Endothelial cell of umbilical vein (primary cell): Measurements from ENCODE around the gene CYP26A1. TPM values are rescaled to one million over a fixed set of nuclear protein-coding genes. Genes with fewer than 3 reads are reported as not detected.

ENCODE experiments used
- BruUV-seq: library from RNA; stranded (reverse); fragments of 400-500 nt; replicated peaks from 2 replicates; lab custom pipeline; 2021; lab: Mats Ljungman, UMichigan
- CTCF ChIA-PET: fragments of 300-600, 350-600 bp; sonication (Branson Sonifier 250); formaldehyde crosslinking; loops from one replicate; lab custom pipeline; 2021; ENCODE audit warnings: antibody characterized with exemption, inconsistent platforms; lab: Charles Lee
- POLR2A ChIA-PET: fragments of 300-600, 350-600 bp; sonication (Branson Sonifier 250); formaldehyde crosslinking; loops from one replicate; lab custom pipeline; 2021; ENCODE audit warnings: antibody characterized with exemption, inconsistent platforms; lab: Charles Lee
- DNase-seq: peaks from one replicate; pipeline ENCODE4 v3.0.0-alpha.2; 2011; ENCODE audit warnings: low read depth, low spot score
- FAIRE-seq: peaks from 2 replicates; lab custom pipeline; 2011; peaks lifted over from hg19 to GRCh38; lab: Jason Lieb, UNC
- H2AFZ ChIP-seq: 2 replicates; pipeline ENCODE4 v1.6.0; 2012; ENCODE audit warnings: low read depth, low read length, control low read depth, inconsistent platforms
- H3K27ac ChIP-seq: 2 replicates; pipeline ENCODE4 v1.5.1; 2011; ENCODE audit warnings: low read depth, mild to moderate bottlenecking, control low read depth, low read length, moderate library complexity; ENCODE audit not compliant: insufficient read depth
- H3K27me3 ChIP-seq, 2 experiments: 2 replicates each; pipeline versions ENCODE4 v1.6.0 to v1.6.1; 2011; ENCODE audit warnings: low read length in 2 of 2, mixed read lengths in 1 of 2; ENCODE audit not compliant: control insufficient read depth in 2 of 2, insufficient read depth in 2 of 2
- H3K36me3 ChIP-seq, 2 experiments: 2 replicates in 1 of 2; 3 replicates in 1 of 2; pipeline ENCODE4 v1.5.1; 2011; ENCODE audit warnings: low read length in 2 of 2, mild to moderate bottlenecking in 1 of 2, moderate library complexity in 1 of 2; ENCODE audit not compliant: control insufficient read depth in 2 of 2, insufficient read depth in 2 of 2; ENCODE audit errors: extremely low read depth in 1 of 2
- H3K4me1 ChIP-seq: 3 replicates; pipeline ENCODE4 v1.5.1; 2011; ENCODE audit warnings: mild to moderate bottlenecking, low read length; ENCODE audit not compliant: control insufficient read depth, insufficient read depth; ENCODE audit errors: extremely low read depth
- H3K4me2 ChIP-seq: 2 replicates; pipeline ENCODE4 v1.6.1; 2011; ENCODE audit warnings: low read length, control low read depth, mixed read lengths; ENCODE audit not compliant: insufficient read depth
- H3K4me3 ChIP-seq, 3 experiments: fragments of 200-600 bp in 1 of 3; sonication (generic), shearing (Covaris generic) in 1 of 3; replicated peaks in 1 of 3; 2 replicates each; pipeline ENCODE4 v1.5.1; 2011 to 2016; ENCODE audit warnings: control low read depth in 3 of 3, low read length in 3 of 3, mild to moderate bottlenecking in 2 of 3, inconsistent platforms in 1 of 3, low read depth in 1 of 3, moderate library complexity in 1 of 3; ENCODE audit not compliant: insufficient read depth in 1 of 3
- H3K79me2 ChIP-seq: 2 replicates; pipeline ENCODE4 v1.6.0; 2012; ENCODE audit warnings: low read length, inconsistent platforms; ENCODE audit not compliant: control insufficient read depth, insufficient read depth
- H3K9ac ChIP-seq: replicated peaks from 2 replicates; pipeline ENCODE3; 2011; ENCODE audit warnings: low read length, control low read depth; ENCODE audit not compliant: insufficient read depth; ENCODE audit errors: extremely low read depth
- H3K9me1 ChIP-seq: replicated peaks from 3 replicates; pipeline ENCODE4 v1.6.0; 2011; ENCODE audit warnings: mild to moderate bottlenecking, low read length; ENCODE audit not compliant: control insufficient read depth, insufficient read depth; ENCODE audit errors: extremely low read depth
- H3K9me3 ChIP-seq: replicated peaks from 2 replicates; pipeline ENCODE4 v1.5.1; 2012; ENCODE audit warnings: low read length, inconsistent platforms; ENCODE audit not compliant: control insufficient read depth, insufficient read depth
- H4K20me1 ChIP-seq: replicated peaks from 2 replicates; pipeline ENCODE3; 2011; ENCODE audit warnings: mild to moderate bottlenecking, low read length; ENCODE audit not compliant: control insufficient read depth, insufficient read depth; ENCODE audit errors: extremely low read depth
- EZH2 ChIP-seq: IDR thresholded peaks from 2 replicates; pipeline ENCODE4 v1.6.1; 2012; ENCODE audit warnings: borderline replicate concordance, low read depth, mild to moderate bottlenecking, moderate library complexity, low read length, inconsistent platforms; ENCODE audit not compliant: severe bottlenecking
- FOS ChIP-seq: IDR thresholded peaks from 2 replicates; pipeline ENCODE4 v1.6.1; 2011; ENCODE audit warnings: mild to moderate bottlenecking, low read length, moderate library complexity, borderline replicate concordance; ENCODE audit not compliant: insufficient read depth
- GATA2 ChIP-seq: IDR thresholded peaks from 2 replicates; pipeline ENCODE4 v1.7.0; 2011; ENCODE audit warnings: low read depth, mild to moderate bottlenecking, moderate library complexity, mixed read lengths, low read length; ENCODE audit not compliant: insufficient read length, insufficient read depth
- JUN ChIP-seq: IDR thresholded peaks from 2 replicates; pipeline ENCODE4 v1.6.1; 2011; ENCODE audit warnings: borderline replicate concordance, low read depth; ENCODE audit not compliant: insufficient read length, insufficient read depth
- MYC ChIP-seq: IDR thresholded peaks from one replicate; pipeline ENCODE4 v1.6.1; 2011; ENCODE audit warnings: mild to moderate bottlenecking, low read depth, low read length
- POLR2A ChIP-seq: IDR thresholded peaks from 2 replicates; pipeline ENCODE4 v1.6.1; 2012; ENCODE audit warnings: low read depth, mild to moderate bottlenecking, control low read depth, low read length
- POLR2AphosphoS5 ChIP-seq: IDR thresholded peaks from 2 replicates; pipeline ENCODE4 v1.6.1; 2012; ENCODE audit warnings: low read depth, mild to moderate bottlenecking, control low read depth, low read length, moderate library complexity; ENCODE audit not compliant: insufficient read depth
- dilution Hi-C: fragments of 300-500 bp; cut with MboI; formaldehyde crosslinking; loops from one replicate; pipeline ENCODE4 v1.15.0; 2019; ENCODE audit warnings: low sequenced_read_pairs; ENCODE audit not compliant: extremely low pct_ligation_motif_present
- intact Hi-C: fragments of 100-400 bp; cut with micrococcal nuclease; formaldehyde crosslinking; loops from one replicate; pipeline ENCODE4 v1.10.0; 2022
- polyA plus RNA-seq, 4 experiments: library from polyadenylated mRNA; depleted of rRNA in 3 of 4; stranded (reverse) in 3 of 4; unstranded in 1 of 4; fragments of >200 nt; gene quantifications; 2 replicates each; pipeline versions ENCODE4 v1.2.1 to v1.2.3, GENCODE V29; 2011 to 2012; ENCODE audit warnings: missing spikeins in 1 of 4
- total RNA-seq: library from RNA; stranded (reverse); gene quantifications from 2 replicates; pipeline ENCODE4 v1.2.3, GENCODE V29; 2021
- TF ChIP-seq, protein P1 (sequence below), 2 donors: IDR thresholded peaks; 1 replicate in 1 of 2; 2 replicates in 1 of 2; pipeline ENCODE4 v1.5.1; 2011; ENCODE audit warnings: low read length in 2 of 2, mild to moderate bottlenecking in 2 of 2, moderate library complexity in 2 of 2, control low read depth in 1 of 2, inconsistent platforms in 1 of 2, low read depth in 1 of 2; ENCODE audit not compliant: insufficient read depth in 1 of 2; ENCODE audit errors: extremely low read depth in 1 of 2
- TF ChIP-seq, protein P2 (sequence below): IDR thresholded peaks from 2 replicates; pipeline ENCODE4 v1.6.1; 2011; ENCODE audit not compliant: insufficient read depth, insufficient read length

CYP26A1 gene
- total and polyA plus RNA-seq, 2 donors (not counting 3 experiments of a cell fraction or from before 2014, with no cell fraction given): 0.95 to 4.4 TPM

DNA sequence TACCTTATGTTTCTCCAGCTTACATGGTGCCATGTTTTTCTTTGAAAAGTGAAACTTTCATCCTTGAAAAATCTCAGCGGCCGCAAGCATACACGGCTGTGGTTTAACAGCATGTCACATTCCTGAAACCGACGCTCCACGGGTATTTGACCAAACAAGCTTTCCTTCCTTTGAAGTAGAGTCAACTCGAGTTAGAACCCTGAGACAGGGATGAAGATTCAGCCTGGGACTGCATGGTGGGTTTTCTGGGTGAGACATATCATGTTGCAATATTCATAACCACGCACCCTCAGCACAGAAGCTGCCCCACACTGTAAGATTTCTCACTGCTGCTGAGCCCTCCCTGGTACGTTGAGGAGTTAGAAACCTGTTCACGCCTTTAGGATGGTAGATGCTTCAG, 8.1 kb downstream of the CYP26A1 start:
- ChIA-PET CTCF (interaction anchor here (0.8 to 6.9 kb wide), 3 partner anchors 32 to 430 kb away, joined by 3 to 67 read pairs (median 4); no protein-coding TSS in a partner anchor), POLR2A (interaction anchor here (0.6 kb wide), 1 partner anchor 287 kb away, joined by 8 read pairs; no protein-coding TSS in a partner anchor)
- TF ChIP-seq, protein P1, sequence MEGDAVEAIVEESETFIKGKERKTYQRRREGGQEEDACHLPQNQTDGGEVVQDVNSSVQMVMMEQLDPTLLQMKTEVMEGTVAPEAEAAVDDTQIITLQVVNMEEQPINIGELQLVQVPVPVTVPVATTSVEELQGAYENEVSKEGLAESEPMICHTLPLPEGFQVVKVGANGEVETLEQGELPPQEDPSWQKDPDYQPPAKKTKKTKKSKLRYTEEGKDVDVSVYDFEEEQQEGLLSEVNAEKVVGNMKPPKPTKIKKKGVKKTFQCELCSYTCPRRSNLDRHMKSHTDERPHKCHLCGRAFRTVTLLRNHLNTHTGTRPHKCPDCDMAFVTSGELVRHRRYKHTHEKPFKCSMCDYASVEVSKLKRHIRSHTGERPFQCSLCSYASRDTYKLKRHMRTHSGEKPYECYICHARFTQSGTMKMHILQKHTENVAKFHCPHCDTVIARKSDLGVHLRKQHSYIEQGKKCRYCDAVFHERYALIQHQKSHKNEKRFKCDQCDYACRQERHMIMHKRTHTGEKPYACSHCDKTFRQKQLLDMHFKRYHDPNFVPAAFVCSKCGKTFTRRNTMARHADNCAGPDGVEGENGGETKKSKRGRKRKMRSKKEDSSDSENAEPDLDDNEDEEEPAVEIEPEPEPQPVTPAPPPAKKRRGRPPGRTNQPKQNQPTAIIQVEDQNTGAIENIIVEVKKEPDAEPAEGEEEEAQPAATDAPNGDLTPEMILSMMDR (IDR thresholded peaks at IDR 0.05; ENCODE audit: extremely low read depth in 1 of 2, insufficient read depth in 1 of 2, low read depth in 1 of 2, low read length in 2 of 2): no peak
- TF ChIP-seq, protein P2, sequence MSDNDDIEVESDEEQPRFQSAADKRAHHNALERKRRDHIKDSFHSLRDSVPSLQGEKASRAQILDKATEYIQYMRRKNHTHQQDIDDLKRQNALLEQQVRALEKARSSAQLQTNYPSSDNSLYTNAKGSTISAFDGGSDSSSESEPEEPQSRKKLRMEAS: no peak
- TF ChIP-seq POLR2A: no peak
- no peak for TF ChIP-seq POLR2AphosphoS5
- TF ChIP-seq EZH2: no peak
- no peak for TF ChIP-seq JUN
- TF ChIP-seq FOS: no peak
- no peak for TF ChIP-seq MYC
- no peak for TF ChIP-seq GATA2
- no TSS peak for BruUV-seq
- Histone ChIP-seq H3K27me3 (peaks cover 4 to 6% of the 10 kb centered on the region in 2 experiments), H3K4me1 (no peaks in the 10 kb centered on the region), H3K9ac (no peak overlapping the region), H3K9me1 (no peaks in the 10 kb centered on the region), H3K27ac (no peak overlapping the region), H2AFZ (no peak overlapping the region), H3K4me2 (no peak overlapping the region), H3K79me2 (no peaks in the 10 kb centered on the region), H4K20me1 (no peaks in the 10 kb centered on the region), H3K4me3 (no peak overlapping the region), H3K9me3 (no peaks in the 10 kb centered on the region), H3K36me3 (no peaks in the 10 kb centered on the region)
- intact Hi-C loops (no loop called here), dilution Hi-C loops (no loop called here)
- FAIRE-seq: no peak
- no peak for DNase-seq
